AG09319 (cell line): ENCODE measurements around the gene ITIH5.

Source experiments
- DNase-seq: peaks from one replicate; pipeline ENCODE4 v3.0.0-alpha.2; 2010; ENCODE audit warnings: low read depth; ENCODE audit errors: extremely low read depth
- CTCF ChIP-seq: IDR thresholded peaks from 2 replicates; pipeline ENCODE4 v1.5.1; 2011; ENCODE audit warnings: low read depth, mild to moderate bottlenecking, inconsistent platforms, low read length, moderate library complexity

ITIH5 gene

GRCh38 chr10:7529638-7530037 is 137.1 kb downstream of the ITIH5 start:
- DNase-seq, result no peak
- TF ChIP-seq CTCF, result peak; percentile 34

- DNase-seq, result no peak
- TF ChIP-seq CTCF, result no peak
These were observed 139.3 kb downstream of the ITIH5 start for GRCh38 chr10:7527468-7527867.

- TF ChIP-seq CTCF, result no peak; the same call in 1 of the 2 replicates
- DNase-seq, result no peak
These were observed 140.8 kb downstream of the ITIH5 start for GRCh38 chr10:7526017-7526400.

- peak; percentile 41 for DNase-seq
- peak; percentile 79 for TF ChIP-seq CTCF
These were observed 141.3 kb downstream of the ITIH5 start for GRCh38 chr10:7525314-7526016.

- DNase-seq, result no peak
- TF ChIP-seq CTCF, result no peak
These were observed 143.1 kb downstream of the ITIH5 start for GRCh38 chr10:7523656-7524055.

GRCh38 chr10:7520507-7521485 is 146.0 kb downstream of the ITIH5 start:
- no peak for TF ChIP-seq CTCF
- no peak for DNase-seq

- no peak for TF ChIP-seq CTCF
- DNase-seq, result no peak
These were observed 147.4 kb downstream of the ITIH5 start for GRCh38 chr10:7519351-7519750.
